ENCODE measurements around the gene PRKCH. TPM values are rescaled to one million over a fixed set of nuclear protein-coding genes. Genes with fewer than 3 reads are reported as not detected.
A peak's percentile ranks its signal among the peaks of the same experiment; 100 is the strongest.

Gene PRKCH
- total and polyA plus RNA-seq, 10 of the 15 experiments (the other 5 are each of a cell fraction or from before 2014, with no cell fraction given): 10.7 to 140 (median 33.2) TPM

- intact Hi-C loops (cut with micrococcal nuclease; ENCODE audit: unreplicated experiment) (loop anchor here (1.0 to 5.0 kb wide), 4 partner anchors 52 to 143 kb away; no protein-coding TSS in a partner anchor), in situ Hi-C loops (cut with MboI) (loop anchor here (25.0 kb wide), 1 partner anchor 128 kb away; the partner anchor contains the start of gene PRKCH)
- TSS peak; percentile 27 for BruUV-seq (replicated peaks)
- Histone ChIP-seq H3K27ac (ENCODE audit: control insufficient read depth, insufficient read depth) (peak overlapping the region; percentile 93), H3K9ac (ENCODE audit: control insufficient read depth, insufficient read depth, low read length) (peak overlapping the region; percentile 71), H4K20me1 (ENCODE audit: control insufficient read depth, insufficient read depth) (no peaks in the 10 kb centered on the region), H3K9me3 (replicated peaks; ENCODE audit: control insufficient read depth, insufficient read depth, low read length) (no peaks in the 10 kb centered on the region; the same call in 2 of the 3 replicates), H3K4me2 (ENCODE audit: control insufficient read depth, insufficient read depth) (peak overlapping the region; percentile 84), H3K79me2 (ENCODE audit: control insufficient read depth, insufficient read depth, low read length) (peaks cover 70% of the 10 kb centered on the region), H3K4me3 (peak overlapping the region; percentile 54), H3K4me1 (ENCODE audit: control insufficient read depth, insufficient read depth, low read length) (peaks cover 48% of the 10 kb centered on the region), H3K36me3 (ENCODE audit: control insufficient read depth in 2 of 2, insufficient read depth in 2 of 2, low read length in 1 of 2) (peaks cover 0 to 7% of the 10 kb centered on the region in 2 experiments), H2AFZ (ENCODE audit: control insufficient read depth, low read depth, low read length) (no peak overlapping the region), H3K27me3 (replicated peaks in 1 of 2; ENCODE audit: control insufficient read depth in 2 of 2, insufficient read depth in 2 of 2, low read length in 1 of 2) (no peaks in the 10 kb centered on the region)
- ChIA-PET POLR2A (interaction anchor here (1.0 to 9.4 kb wide), 8 partner anchors 37 to 118 kb away, joined by 3 to 66 read pairs (median 4); partner anchors contain the start of gene PRKCH), SMC1A (ENCODE audit: uncharacterized antibody, unreplicated experiment) (interaction anchor here (0.7 to 9.8 kb wide), 12 partner anchors 12 to 140 kb away, joined by 3 to 66 read pairs (median 16); no protein-coding TSS in a partner anchor), RAD21 (ENCODE audit: unreplicated experiment) (interaction anchor here (1.1 to 9.4 kb wide), 8 partner anchors 11 to 144 kb away, joined by 3 to 87 read pairs (median 6); no protein-coding TSS in a partner anchor), CTCF (interaction anchor here (0.9 to 1.4 kb wide), 5 partner anchors 12 to 398 kb away, joined by 3 to 4 read pairs (median 3); no protein-coding TSS in a partner anchor)
- ATAC-seq: peak; percentile 52
- no peak for DNase-seq (ENCODE audit: low read depth, low spot score)
- no peak for FAIRE-seq
- WGBS (ENCODE audit: insufficient coverage, insufficient replicate concordance, low lambda C conversion rate, missing lambda C conversion rate): 15% methylated on average over 4 of the region's 4 CpGs
- 0 out of 2 replicates have a peak, but pooled peaks have one; percentile 6 for TF ChIP-seq MXI1 (IDR thresholded peaks at IDR 0.05; ENCODE audit: low read depth, low read length)
- no peak for TF ChIP-seq RAD51 (IDR thresholded peaks at IDR 0.05)
- no peak for TF ChIP-seq ZBTB4 (CRISPR knock-in tag; IDR thresholded peaks at IDR 0.05)
- no peak for TF ChIP-seq STAT3 (IDR thresholded peaks at IDR 0.05; ENCODE audit: low read depth, low read length)
- TF ChIP-seq CUX1 (IDR thresholded peaks at IDR 0.05; ENCODE audit: insufficient replicate concordance, low read depth, low read length): peak; percentile 19
- peak; percentile 50; the same call in 1 of the 2 replicates for TF ChIP-seq MTA2 (IDR thresholded peaks at IDR 0.05; ENCODE audit: low read depth)
- peak; percentile 79 for TF ChIP-seq PKNOX1 (IDR thresholded peaks at IDR 0.05)
- TF ChIP-seq RFX5 (IDR thresholded peaks at IDR 0.05; ENCODE audit: low read depth, low read length): no peak
- TF ChIP-seq RELA (IDR thresholded peaks at IDR 0.05; ENCODE audit: borderline replicate concordance, partially characterized antibody): no peak
- TF ChIP-seq CEBPB (IDR thresholded peaks at IDR 0.05; ENCODE audit: borderline replicate concordance in 1 of 2, low read depth in 2 of 2, low read length in 2 of 2): no peak
- TF ChIP-seq FOS (IDR thresholded peaks at IDR 0.05; ENCODE audit: borderline replicate concordance, extremely low read depth, insufficient read length): no peak
These were observed 118.5 kb downstream of the PRKCH start for GRCh38 chr14:61439779-61440418.

All from GM12878 (cell line).